Left ventricle myocardium superior (tissue), 1 donor: ENCODE measurements around the gene BMP6. TPM values are rescaled to one million over a fixed set of nuclear protein-coding genes. Genes with fewer than 3 reads are reported as not detected.

Experiments used
- ATAC-seq: fragments of 200-7000 bp; cut with Tn5 transposase; one replicate; pipeline ENCODE4 v1.9.1; 2020; ENCODE audit warnings: mild to moderate bottlenecking, moderate library complexity
- DNase-seq: peaks from one replicate; pipeline ENCODE4 v3.0.0-alpha.2; 2020
- intact Hi-C: fragments of 100-400 bp; cut with micrococcal nuclease; formaldehyde crosslinking; loops from one replicate; pipeline ENCODE4 v1.11.0; 2022
- long read RNA-seq: library from polyadenylated mRNA; unstranded; transcript quantifications from one replicate; pipeline ENCODE4 v2.0.0, GENCODE V29; 2021
- total RNA-seq: library from RNA; stranded (reverse); fragmentation: NEBNext Ultra II Directional; extraction: Animal tissue kit (Norgen Biotek cat#: 25700); gene quantifications from one replicate; pipeline ENCODE4 v1.2.1, GENCODE V29; 2021
- donor health status: DM: no; HTN: yes; CAD: no; lungs with severe emphysema.

BMP6 gene
- total RNA-seq, result 2.7 TPM
- long read RNA-seq, transcript BMP6-201 (7 exons, 2,780 nt), result major isoform, 5 of 5 reads
- long read RNA-seq, partial matches to known transcripts, result 0 of 5 reads
- long read RNA-seq, other reads (novel, unspliced or antisense), result 0 of 5 reads

GRCh38 chr6:7725849-7726415, at the start of gene BMP6:
TSS of gene BMP6 (plus strand) at chr6:7726099. CDS start at chr6:7726956, 857 bp downstream.
- DNase-seq (peak; percentile 92), ATAC-seq (peak; percentile 96)
- intact Hi-C loops, result no loop called here

- DNase-seq, result no peak
- intact Hi-C loops, result no loop called here
- no peak for ATAC-seq
Measured at GRCh38 chr6:7677229-7677628, 48.7 kb upstream of the BMP6 start.

- DNase-seq (no peak), ATAC-seq (no peak)
- intact Hi-C loops, result no loop called here
Measured at GRCh38 chr6:7680393-7681075, 45.4 kb upstream of the BMP6 start.

GRCh38 chr6:7681449-7681848, 44.5 kb upstream of the BMP6 start:
- intact Hi-C loops, result no loop called here
- ATAC-seq (no peak), DNase-seq (no peak)

GRCh38 chr6:7684076-7684475, 41.8 kb upstream of the BMP6 start:
- no peak for ATAC-seq
- intact Hi-C loops, result no loop called here

GRCh38 chr6:7684843-7685242, 41.1 kb upstream of the BMP6 start:
- DNase-seq (no peak), ATAC-seq (no peak)
- intact Hi-C loops, result no loop called here

More at GRCh38 chr6:7684076-7684475, 41.8 kb upstream of the BMP6 start:
- DNase-seq, result no peak

- no peak for DNase-seq
- no peak for ATAC-seq
- intact Hi-C loops, result no loop called here
Measured at GRCh38 chr6:7685276-7685675, 40.6 kb upstream of the BMP6 start.

GRCh38 chr6:7687145-7688111, 38.5 kb upstream of the BMP6 start:
- ATAC-seq, result no peak
- intact Hi-C loops, result no loop called here
- DNase-seq, result no peak

- ATAC-seq (no peak), DNase-seq (no peak)
- intact Hi-C loops, result no loop called here
Measured at GRCh38 chr6:7691021-7691420, 34.9 kb upstream of the BMP6 start.

GRCh38 chr6:7691675-7692452, 34.0 kb upstream of the BMP6 start:
- DNase-seq, result no peak
- no peak for ATAC-seq
- intact Hi-C loops, result no loop called here

GRCh38 chr6:7692453-7692784, 33.5 kb upstream of the BMP6 start:
- ATAC-seq (no peak), DNase-seq (no peak)
- intact Hi-C loops, result no loop called here

GRCh38 chr6:7693827-7694226, 32.1 kb upstream of the BMP6 start:
- ATAC-seq (no peak), DNase-seq (no peak)
- intact Hi-C loops, result no loop called here

- no peak for ATAC-seq
- intact Hi-C loops, result no loop called here
- DNase-seq, result no peak
Measured at GRCh38 chr6:7696061-7696460, 29.8 kb upstream of the BMP6 start.

GRCh38 chr6:7697432-7697819, 28.5 kb upstream of the BMP6 start:
- DNase-seq (no peak), ATAC-seq (no peak)
- intact Hi-C loops, result no loop called here

GRCh38 chr6:7697820-7698623, 27.9 kb upstream of the BMP6 start:
- ATAC-seq, result peak; percentile 69
- intact Hi-C loops, result no loop called here
- no peak for DNase-seq

- intact Hi-C loops, result no loop called here
- ATAC-seq (no peak), DNase-seq (no peak)
Measured at GRCh38 chr6:7701212-7701834, 24.6 kb upstream of the BMP6 start.

- ATAC-seq, result no peak
- intact Hi-C loops, result no loop called here
Measured at GRCh38 chr6:7703148-7703680, 22.7 kb upstream of the BMP6 start.

GRCh38 chr6:7705483-7705882, 20.4 kb upstream of the BMP6 start:
- intact Hi-C loops, result no loop called here
- ATAC-seq (no peak), DNase-seq (no peak)

More at GRCh38 chr6:7703148-7703680, 22.7 kb upstream of the BMP6 start:
- no peak for DNase-seq
